H1 (cell line): ENCODE results near the gene ARHGAP26. TPM values are rescaled to one million over a fixed set of nuclear protein-coding genes. Genes with fewer than 3 reads are reported as not detected.

Experiments
- CTCF ChIA-PET: fragments of 300-600 bp; sonication (Branson Sonifier 250); formaldehyde crosslinking; loops from one replicate; lab custom pipeline; 2021; ENCODE audit not compliant: partially characterized antibody; lab: Charles Lee
- POLR2A ChIA-PET: fragments of 300-600 bp; sonication (Branson Sonifier 250); formaldehyde crosslinking; loops from one replicate; lab custom pipeline; 2021; ENCODE audit warnings: inconsistent platforms; ENCODE audit not compliant: partially characterized antibody; lab: Charles Lee
- DNase-seq, 2 experiments: peaks; one replicate each; pipeline versions ENCODE4 v3.0.0 to v3.0.0-alpha.2; 2010 to 2022; ENCODE audit warnings: low spot score in 2 of 2, low read depth in 1 of 2, mixed read lengths in 1 of 2
- FAIRE-seq: peaks from 2 replicates; lab custom pipeline; 2011; peaks lifted over from hg19 to GRCh38; lab: Jason Lieb, UNC
- H2AFZ ChIP-seq: 2 replicates; pipeline ENCODE4 v1.8.1; 2012; ENCODE audit warnings: low read length, inconsistent platforms
- H2AK5ac ChIP-seq: 2 replicates; pipeline ENCODE4 v1.6.1; 2013; ENCODE audit warnings: low read depth, low read length
- H2BK120ac ChIP-seq: replicated peaks from 2 replicates; pipeline ENCODE3; 2013; ENCODE audit warnings: low read depth, low read length, inconsistent platforms
- H2BK12ac ChIP-seq: 2 replicates; pipeline ENCODE4 v1.6.1; 2013; ENCODE audit warnings: low read depth, low read length
- H2BK15ac ChIP-seq: 2 replicates; pipeline ENCODE4 v1.6.1; 2013; ENCODE audit warnings: low read length
- H2BK20ac ChIP-seq: 2 replicates; pipeline ENCODE4 v1.6.1; 2013; ENCODE audit warnings: low read length
- H2BK5ac ChIP-seq: 2 replicates; pipeline ENCODE4 v1.6.1; 2013; ENCODE audit warnings: low read depth, low read length
- H3K14ac ChIP-seq: 2 replicates; pipeline ENCODE4 v1.6.1; 2013; ENCODE audit warnings: inconsistent platforms; ENCODE audit not compliant: insufficient read length
- H3K18ac ChIP-seq: 2 replicates; pipeline ENCODE4 v1.6.1; 2013; ENCODE audit warnings: low read length; ENCODE audit errors: extremely low read depth
- H3K23ac ChIP-seq: 2 replicates; pipeline ENCODE4 v1.6.1; 2013; ENCODE audit warnings: inconsistent platforms; ENCODE audit not compliant: insufficient read length
- H3K23me2 ChIP-seq: 2 replicates; pipeline ENCODE4 v1.6.1; 2013; ENCODE audit warnings: low read depth, low read length
- H3K27ac ChIP-seq: 2 replicates; pipeline ENCODE4 v1.6.1; 2011; ENCODE audit warnings: low read depth, low read length, inconsistent platforms
- H3K27me3 ChIP-seq, 4 experiments: replicated peaks in 1 of 4; 1 replicate in 1 of 4; 2 replicates in 3 of 4; pipeline versions ENCODE4 v1.6.1 to v1.8.1; 2011 to 2013; ENCODE audit warnings: low read length in 3 of 4, mild to moderate bottlenecking in 3 of 4, inconsistent platforms in 2 of 4, mixed read lengths in 2 of 4, moderate library complexity in 1 of 4; ENCODE audit not compliant: control insufficient read depth in 3 of 4, insufficient read depth in 3 of 4; ENCODE audit errors: extremely low read depth in 1 of 4
- H3K36me3 ChIP-seq, 4 experiments: 2 replicates each; pipeline versions ENCODE4 v1.6.1 to v1.8.1; 2011 to 2013; ENCODE audit warnings: mild to moderate bottlenecking in 4 of 4, low read length in 3 of 4, moderate library complexity in 2 of 4, control low read depth in 1 of 4, inconsistent platforms in 1 of 4; ENCODE audit not compliant: insufficient read depth in 4 of 4, control insufficient read depth in 2 of 4
- H3K4ac ChIP-seq: replicated peaks from 2 replicates; pipeline ENCODE3; 2013; ENCODE audit warnings: low read length, low read depth, mixed read lengths, inconsistent platforms; ENCODE audit not compliant: insufficient read length
- H3K4me1 ChIP-seq, 4 experiments: replicated peaks in 1 of 4; 1 replicate in 1 of 4; 2 replicates in 3 of 4; pipeline versions ENCODE4 v1.6.1 to v1.8.1; 2011 to 2013; ENCODE audit warnings: low read length in 3 of 4, inconsistent platforms in 2 of 4, mixed read lengths in 1 of 4; ENCODE audit not compliant: insufficient read depth in 4 of 4, control insufficient read depth in 3 of 4
- H3K4me2 ChIP-seq, 2 experiments: 2 replicates each; pipeline versions ENCODE4 v1.6.1 to v1.8.1; 2011 to 2013; ENCODE audit warnings: low read depth in 2 of 2, low read length in 2 of 2, control low read depth in 1 of 2, inconsistent platforms in 1 of 2, mild to moderate bottlenecking in 1 of 2; ENCODE audit not compliant: insufficient read depth in 1 of 2
- H3K4me3 ChIP-seq, 4 experiments: fragments of 200-600, 300-600 bp in 1 of 4; sonication (generic), shearing (Covaris generic), sonication (Bioruptor Twin) in 1 of 4; 2 replicates each; pipeline versions ENCODE4 v1.5.1 to v1.8.1; 2011 to 2016; ENCODE audit warnings: low read length in 4 of 4, low read depth in 3 of 4, control low read depth in 2 of 4, inconsistent platforms in 2 of 4, mild to moderate bottlenecking in 2 of 4, mixed read lengths in 1 of 4, moderate library complexity in 1 of 4; ENCODE audit not compliant: insufficient read depth in 2 of 4; ENCODE audit errors: extremely low read depth in 1 of 4
- H3K56ac ChIP-seq: replicated peaks from 2 replicates; pipeline ENCODE3; 2013; ENCODE audit warnings: low read depth, mild to moderate bottlenecking, mixed read lengths, low read length, inconsistent platforms; ENCODE audit not compliant: insufficient read length
- H3K79me1 ChIP-seq: 2 replicates; pipeline ENCODE4 v1.6.1; 2013; ENCODE audit warnings: low read depth, low read length, control low read depth
- H3K79me2 ChIP-seq, 2 experiments: 2 replicates each; pipeline versions ENCODE4 v1.6.1 to v1.8.1; 2012 to 2013; ENCODE audit warnings: low read length in 2 of 2, mild to moderate bottlenecking in 2 of 2, inconsistent platforms in 1 of 2; ENCODE audit not compliant: insufficient read depth in 2 of 2, control insufficient read depth in 1 of 2
- H3K9ac ChIP-seq, 4 experiments: replicated peaks in 1 of 4; 1 replicate in 1 of 4; 2 replicates in 3 of 4; pipeline versions ENCODE4 v1.6.1 to v1.8.1; 2011 to 2013; ENCODE audit warnings: low read depth in 3 of 4, low read length in 3 of 4, control low read depth in 2 of 4, mild to moderate bottlenecking in 2 of 4, moderate library complexity in 2 of 4, inconsistent platforms in 1 of 4; ENCODE audit errors: extremely low read depth in 1 of 4
- H3K9me3 ChIP-seq, 2 experiments: 2 replicates each; pipeline versions ENCODE4 v1.6.1 to v1.8.1; 2012 to 2013; ENCODE audit warnings: mild to moderate bottlenecking in 2 of 2, moderate library complexity in 2 of 2, control low read depth in 1 of 2, inconsistent platforms in 1 of 2, low read depth in 1 of 2, low read length in 1 of 2, mixed read lengths in 1 of 2; ENCODE audit not compliant: insufficient read depth in 2 of 2
- H4K20me1 ChIP-seq, 2 experiments: replicated peaks in 1 of 2; 2 replicates each; pipeline versions ENCODE3 to v1.8.1; 2011 to 2013; ENCODE audit warnings: inconsistent platforms in 2 of 2, low read length in 2 of 2, mild to moderate bottlenecking in 1 of 2; ENCODE audit not compliant: insufficient read depth in 2 of 2, control insufficient read depth in 1 of 2
- H4K5ac ChIP-seq: 2 replicates; pipeline ENCODE4 v1.6.1; 2013; ENCODE audit warnings: low read length, low read depth, mixed read lengths, inconsistent platforms; ENCODE audit not compliant: insufficient read length
- H4K8ac ChIP-seq: 2 replicates; pipeline ENCODE4 v1.8.0; 2013; ENCODE audit warnings: mild to moderate bottlenecking, moderate library complexity, low read length, inconsistent platforms; ENCODE audit not compliant: insufficient read depth; ENCODE audit errors: extremely low read depth
- H4K91ac ChIP-seq: replicated peaks from 2 replicates; pipeline ENCODE3; 2013; ENCODE audit warnings: low read length, mixed read lengths, inconsistent platforms; ENCODE audit not compliant: insufficient read length
- WGBS, 2 experiments: shearing (Covaris generic) in 1 of 2; methylation state at CpG; one replicate each; pipeline versions ENCODE4 v1.1.6 to v1.1.7; 2013 to 2015; ENCODE audit warnings: low lambda C conversion rate in 2 of 2, mixed read lengths in 2 of 2, inconsistent platforms in 1 of 2, low coverage in 1 of 2, missing lambda C conversion rate in 1 of 2; ENCODE audit not compliant: insufficient replicate concordance in 2 of 2, insufficient coverage in 1 of 2, insufficient read length in 1 of 2; ENCODE audit errors: extremely low coverage in 1 of 2, missing lambda C conversion rate in 1 of 2; 5-methylcytosine and 5-hydroxymethylcytosine counted together
- polyA plus RNA-seq, 7 experiments: library from polyadenylated mRNA; depleted of rRNA in 3 of 7; stranded (reverse) in 5 of 7; unstranded in 2 of 7; fragments of >200 nt in 5 of 7; fragments of 200-250 nt in 2 of 7; gene quantifications; 1 replicate in 5 of 7; 2 replicates in 1 of 7; 4 replicates in 1 of 7; pipeline versions ENCODE4 v1.2.1 to v1.2.3, GENCODE V29; 2011 to 2013; ENCODE audit warnings: missing spikeins in 2 of 7, mixed read lengths in 2 of 7
- total RNA-seq: library from RNA; stranded (reverse); fragmentation: NEBNext Ultra II Directional; extraction: Animal tissue kit (Norgen Biotek cat#: 25700); gene quantifications from 2 replicates; pipeline ENCODE4 v1.2.1, GENCODE V29; 2021

Gene ARHGAP26
- total and polyA plus RNA-seq, 2 of the 8 experiments (the other 6 are each of a cell fraction or from before 2014, with no cell fraction given) = 7.1 to 24.8 TPM

DNA sequence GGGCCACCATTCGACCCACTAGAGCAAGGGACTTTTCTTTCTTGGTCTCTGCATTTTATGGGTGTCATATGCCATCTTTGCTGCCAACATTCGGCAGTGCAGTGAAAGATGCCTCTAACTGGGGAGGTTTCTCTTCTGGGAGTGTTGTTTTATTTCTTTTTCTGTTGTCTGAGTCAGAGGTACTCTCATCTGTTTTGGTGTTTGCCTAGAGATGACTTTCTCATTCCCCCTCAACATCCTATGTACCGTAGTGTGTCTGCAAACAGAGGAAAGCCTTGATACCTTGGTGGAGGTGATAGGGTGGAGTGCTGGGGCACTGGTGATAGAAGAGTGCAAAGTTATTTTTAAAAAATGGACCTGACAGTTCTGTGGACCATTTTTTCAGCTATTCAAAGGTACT is 182.1 kb downstream of the ARHGAP26 start:
- Histone ChIP-seq H4K5ac (no peak overlapping the region), H3K4me1 (no peaks in the 10 kb centered on the region), H3K36me3 (peaks cover 0 to 2% (median 0%) of the 10 kb centered on the region in 4 experiments; a peak in 2 of 8 replicates), H3K23ac (no peak overlapping the region), H3K4me3 (no peak overlapping the region), H3K23me2 (no peaks in the 10 kb centered on the region; the same call in 1 of the 2 replicates), H2BK12ac (no peak overlapping the region), H2BK20ac (no peak overlapping the region), H3K79me1 (no peaks in the 10 kb centered on the region), H2BK5ac (no peak overlapping the region), H4K20me1 (no peaks in the 10 kb centered on the region), H2BK15ac (no peak overlapping the region), H2AFZ (no peak overlapping the region), H3K4ac (no peak overlapping the region), H3K9me3 (no peaks in the 10 kb centered on the region), H3K14ac (no peak overlapping the region), H3K27ac (no peak overlapping the region), H4K8ac (no peak overlapping the region), H3K27me3 (no peaks in the 10 kb centered on the region), H4K91ac (no peak overlapping the region), H2BK120ac (no peak overlapping the region), H3K56ac (no peak overlapping the region), H3K79me2 (no peaks in the 10 kb centered on the region), H3K9ac (no peak overlapping the region), H2AK5ac (no peak overlapping the region), H3K4me2 (no peak overlapping the region), H3K18ac (no peak overlapping the region)
- FAIRE-seq (no peak), DNase-seq (no peak)
- POLR2A ChIA-PET = no interaction called here
- 91% methylated on average over 3 of the region's 3 CpGs; no CpG with 5 or more reads in 1 of the 2 experiments for WGBS, 2 experiments
- CTCF ChIA-PET = interaction anchor here (1.1 to 1.2 kb wide), 2 partner anchors 31 to 36 kb away, joined by 4 to 5 read pairs; no protein-coding TSS in a partner anchor
